T-helper 2 cell (primary cell): Measurements from ENCODE around the gene CCDC82.

Experiments
- DNase-seq, 5 experiments: peaks; one replicate each; pipeline versions ENCODE4 v3.0.0 to v3.0.0-alpha.2; 2012 to 2022

Gene CCDC82

GRCh38 chr11:96358321-96358720, 31.4 kb downstream of the CCDC82 start:
- DNase-seq, result peak in 1 of 5 experiments; percentile 37

- DNase-seq, result peak in 2 of 5 experiments; percentile 9 to 65
Observed at GRCh38 chr11:96357794-96358193, 31.9 kb downstream of the CCDC82 start.

- no peak for DNase-seq
Observed at GRCh38 chr11:96356848-96357247, 32.9 kb downstream of the CCDC82 start.

GRCh38 chr11:96342961-96343711, 46.6 kb downstream of the CCDC82 start, which contains the start of gene MAML2:
Gene MAML2 (minus strand): TSS chr11:96343195. CDS start chr11:96341895, 1,300 bp downstream.
- DNase-seq, result peak; percentile 71 to 95 (median 82)

- DNase-seq, result peak in 1 of 5 experiments; percentile 34
Observed at GRCh38 chr11:96342014-96342960, 47.4 kb downstream of the CCDC82 start.

- peak; percentile 44 to 83 (median 65) for DNase-seq
Observed at GRCh38 chr11:96341211-96342013, 48.3 kb downstream of the CCDC82 start.

- DNase-seq, result peak in 1 of 5 experiments; percentile 9
Observed at GRCh38 chr11:96340555-96340885, 49.2 kb downstream of the CCDC82 start.

- DNase-seq, result peak in 1 of 5 experiments; percentile 16
Observed at GRCh38 chr11:96339706-96340554, 49.8 kb downstream of the CCDC82 start.

- peak in 2 of 5 experiments; percentile 34 to 81 for DNase-seq
Observed at GRCh38 chr11:96338910-96339705, 50.6 kb downstream of the CCDC82 start.

GRCh38 chr11:96337541-96338431, 51.9 kb downstream of the CCDC82 start:
- peak in 1 of 5 experiments; percentile 75 for DNase-seq

GRCh38 chr11:96335388-96335787, 54.3 kb downstream of the CCDC82 start:
- DNase-seq, result no peak

GRCh38 chr11:96334219-96334618, 55.5 kb downstream of the CCDC82 start:
- DNase-seq, result no peak

- DNase-seq, result no peak
Observed at GRCh38 chr11:96333191-96333719, 56.5 kb downstream of the CCDC82 start.

GRCh38 chr11:96332126-96332771, 57.5 kb downstream of the CCDC82 start:
- no peak for DNase-seq

GRCh38 chr11:96331699-96332116, 58.0 kb downstream of the CCDC82 start:
- DNase-seq, result no peak

- DNase-seq, result no peak
Observed at GRCh38 chr11:96330511-96330859, 59.2 kb downstream of the CCDC82 start.

GRCh38 chr11:96329855-96330510, 59.7 kb downstream of the CCDC82 start:
- DNase-seq, result no peak

- DNase-seq, result no peak
Observed at GRCh38 chr11:96329419-96329818, 60.3 kb downstream of the CCDC82 start.
